ENCODE measurements around the gene SPEM3.

The SPEM3 gene

DNA sequence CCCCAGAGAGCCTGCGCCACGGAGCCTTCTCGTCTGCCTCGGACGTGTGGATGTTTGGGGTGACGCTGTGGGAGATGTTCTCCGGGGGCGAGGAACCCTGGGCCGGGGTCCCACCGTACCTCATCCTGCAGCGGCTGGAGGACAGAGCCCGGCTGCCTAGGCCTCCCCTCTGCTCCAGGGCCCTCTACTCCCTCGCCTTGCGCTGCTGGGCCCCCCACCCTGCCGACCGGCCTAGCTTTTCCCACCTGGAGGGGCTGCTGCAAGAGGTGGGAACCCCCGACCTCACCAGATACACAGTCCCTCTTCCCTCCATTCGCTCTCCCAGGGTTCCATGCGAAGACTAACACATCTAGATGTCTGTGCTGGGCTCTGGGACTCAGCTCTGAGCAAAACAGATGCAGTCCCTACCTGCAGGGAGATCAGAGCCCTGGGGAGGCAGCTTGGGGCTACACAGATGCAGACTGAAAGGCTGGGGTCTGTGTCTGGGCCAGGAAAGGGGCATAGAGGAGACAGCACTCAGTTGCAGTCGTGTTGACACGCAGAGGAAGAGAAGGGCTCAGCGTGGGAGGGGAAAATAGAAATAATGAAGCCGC is 44.1 kb upstream of the SPEM3 start:
- TF ChIP-seq, protein P1, sequence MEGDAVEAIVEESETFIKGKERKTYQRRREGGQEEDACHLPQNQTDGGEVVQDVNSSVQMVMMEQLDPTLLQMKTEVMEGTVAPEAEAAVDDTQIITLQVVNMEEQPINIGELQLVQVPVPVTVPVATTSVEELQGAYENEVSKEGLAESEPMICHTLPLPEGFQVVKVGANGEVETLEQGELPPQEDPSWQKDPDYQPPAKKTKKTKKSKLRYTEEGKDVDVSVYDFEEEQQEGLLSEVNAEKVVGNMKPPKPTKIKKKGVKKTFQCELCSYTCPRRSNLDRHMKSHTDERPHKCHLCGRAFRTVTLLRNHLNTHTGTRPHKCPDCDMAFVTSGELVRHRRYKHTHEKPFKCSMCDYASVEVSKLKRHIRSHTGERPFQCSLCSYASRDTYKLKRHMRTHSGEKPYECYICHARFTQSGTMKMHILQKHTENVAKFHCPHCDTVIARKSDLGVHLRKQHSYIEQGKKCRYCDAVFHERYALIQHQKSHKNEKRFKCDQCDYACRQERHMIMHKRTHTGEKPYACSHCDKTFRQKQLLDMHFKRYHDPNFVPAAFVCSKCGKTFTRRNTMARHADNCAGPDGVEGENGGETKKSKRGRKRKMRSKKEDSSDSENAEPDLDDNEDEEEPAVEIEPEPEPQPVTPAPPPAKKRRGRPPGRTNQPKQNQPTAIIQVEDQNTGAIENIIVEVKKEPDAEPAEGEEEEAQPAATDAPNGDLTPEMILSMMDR (conservative IDR thresholded peaks at IDR 0.05) = no peak
- no peak for TF ChIP-seq ZFX (IDR thresholded peaks at IDR 0.05)
- H3K27ac ChIP-seq = no peak overlapping the region

DNA sequence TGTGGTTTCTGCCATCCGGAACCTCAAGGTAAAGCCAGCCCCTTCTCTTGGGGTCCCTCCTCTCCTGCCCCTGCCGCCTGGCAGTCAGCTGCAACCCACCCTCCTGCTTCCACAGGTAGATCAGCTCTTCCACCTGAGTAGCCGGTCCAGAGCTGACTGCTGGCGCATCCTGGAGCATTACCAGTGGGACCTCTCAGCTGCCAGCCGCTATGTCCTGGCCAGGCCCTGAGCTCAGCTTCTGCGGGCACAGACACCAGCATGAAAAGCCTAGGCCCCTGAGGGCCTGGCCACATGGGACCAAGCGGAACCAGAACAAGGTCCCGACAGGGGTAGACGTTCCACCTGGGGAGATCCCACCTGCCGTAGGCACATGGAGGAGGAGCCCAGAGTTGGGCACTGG is 39.8 kb upstream of the SPEM3 start:
- H3K27ac ChIP-seq = no peak overlapping the region
- TF ChIP-seq, protein P1 (conservative IDR thresholded peaks at IDR 0.05) = no peak
- TF ChIP-seq ZFX (IDR thresholded peaks at IDR 0.05) = no peak

- H3K27ac ChIP-seq = no peak overlapping the region
- no peak for TF ChIP-seq ZFX (IDR thresholded peaks at IDR 0.05)
- TF ChIP-seq, protein P1 (conservative IDR thresholded peaks at IDR 0.05) = no peak
Observed at GRCh38 chr17:7389924-7390910, 38.4 kb upstream of the SPEM3 start.

DNA sequence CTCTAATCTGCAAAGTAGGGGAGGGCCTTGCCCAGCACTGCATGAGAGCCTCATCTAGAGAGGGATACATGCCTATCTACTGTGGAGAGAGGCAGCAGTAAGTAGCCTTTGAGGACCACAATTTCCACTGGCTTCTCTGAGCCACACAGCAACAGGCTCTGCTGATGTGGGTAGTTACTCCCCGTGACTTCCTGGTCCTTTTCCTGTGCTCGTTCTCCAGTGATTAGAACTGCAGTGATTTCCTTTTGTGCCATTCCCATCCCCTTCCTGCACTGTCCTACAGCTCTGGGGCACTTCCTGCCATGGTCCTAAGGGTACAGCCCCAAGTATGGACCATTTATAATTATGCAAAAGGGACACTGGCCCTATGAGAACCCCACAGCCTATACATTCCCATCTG is 37.4 kb upstream of the SPEM3 start:
- no peak overlapping the region for H3K27ac ChIP-seq
- TF ChIP-seq, protein P1 (conservative IDR thresholded peaks at IDR 0.05) = no peak
- TF ChIP-seq ZFX (IDR thresholded peaks at IDR 0.05) = no peak

DNA sequence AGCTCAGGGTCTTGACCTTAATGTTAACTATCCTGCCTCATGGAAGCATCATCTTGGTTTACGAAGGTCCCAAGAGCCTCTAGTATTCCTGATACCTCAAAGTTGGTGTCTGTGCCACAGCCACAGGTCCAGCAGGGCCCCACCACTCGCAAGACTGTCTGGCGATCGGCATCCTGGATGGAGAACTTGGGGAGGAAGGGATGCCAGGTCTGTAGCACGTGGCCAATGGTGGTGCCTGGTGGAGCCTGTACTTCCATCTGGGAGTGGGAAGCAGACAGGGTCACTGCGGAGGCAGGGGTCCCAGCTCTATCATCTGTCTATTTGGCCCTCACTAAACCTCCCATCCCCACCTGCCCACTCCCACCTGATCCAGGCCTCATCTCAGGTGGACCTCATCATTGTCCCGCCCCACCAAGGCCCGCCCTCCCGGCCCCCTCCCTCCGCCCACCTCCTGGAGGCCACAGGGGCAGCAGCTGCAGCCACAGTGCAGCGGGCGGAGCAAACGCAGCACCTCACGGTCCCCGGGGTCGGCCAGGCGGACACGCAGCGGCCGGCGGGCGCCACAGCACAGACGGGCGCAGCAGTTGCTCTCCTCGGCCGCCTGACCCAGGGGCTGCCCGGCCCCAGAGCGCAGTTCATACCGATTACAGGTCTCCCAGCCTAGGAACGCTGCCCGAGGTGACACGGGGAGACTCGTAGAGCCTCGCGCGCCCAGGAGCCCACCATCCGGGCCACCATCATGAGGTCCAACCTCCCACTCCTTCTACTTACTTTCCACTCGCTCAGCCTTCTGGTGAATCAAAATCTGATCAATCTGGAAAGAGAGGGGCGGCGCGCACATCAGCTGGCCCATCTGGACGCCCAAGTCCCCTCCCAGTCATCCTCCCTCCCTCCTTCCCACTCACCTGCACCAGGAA is 35.7 kb upstream of the SPEM3 start:
- no peak for TF ChIP-seq ZFX (IDR thresholded peaks at IDR 0.05)
- TF ChIP-seq, protein P1 (conservative IDR thresholded peaks at IDR 0.05) = no peak

DNA sequence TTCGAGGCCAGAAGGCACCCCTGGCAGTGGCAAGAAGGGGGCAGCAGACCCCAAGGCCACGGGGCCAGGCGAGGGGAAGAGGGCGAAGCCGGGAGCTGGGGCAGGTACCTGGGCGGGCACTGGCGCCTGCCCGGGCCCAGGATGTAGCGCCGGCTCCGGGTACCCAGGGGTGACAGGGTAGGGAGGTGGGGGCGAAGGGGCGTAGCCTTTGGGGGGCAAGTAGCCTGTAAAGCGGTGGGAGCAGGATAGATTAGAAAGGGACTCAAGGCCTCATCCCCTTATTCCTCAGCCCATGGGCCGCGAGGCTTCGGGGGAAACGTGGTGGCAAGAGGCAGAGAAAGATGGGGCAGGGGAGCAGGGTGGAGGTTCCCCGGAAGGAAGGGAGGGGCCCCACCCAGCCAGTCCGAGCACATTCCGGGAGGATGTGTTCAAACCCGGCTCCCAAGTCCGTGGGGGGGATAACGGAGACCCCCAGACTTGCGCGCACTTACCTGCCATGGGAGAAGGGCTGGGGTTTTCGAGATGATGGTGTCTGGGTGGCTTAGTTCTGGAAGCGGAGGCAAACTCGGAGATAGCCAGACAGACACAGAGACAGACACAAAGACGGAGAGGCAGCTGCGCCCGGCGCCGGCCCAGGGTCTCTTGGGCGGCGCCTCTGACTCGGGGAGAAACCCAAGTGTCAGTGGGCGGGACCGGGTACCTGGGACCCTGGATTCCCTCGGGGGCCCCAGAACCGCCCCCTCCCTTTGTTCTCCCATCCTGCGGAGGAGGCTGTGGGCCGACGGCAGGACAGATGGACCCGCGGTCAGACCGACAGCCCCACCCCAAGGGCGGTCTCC is 34.8 kb upstream of the SPEM3 start:
- H3K27ac ChIP-seq = peak overlapping the region; percentile 82
- TF ChIP-seq, protein P1 (conservative IDR thresholded peaks at IDR 0.05) = no peak
- TF ChIP-seq ZFX (IDR thresholded peaks at IDR 0.05) = no peak

More for the DNA sequence above, 35.7 kb upstream of the SPEM3 start:
- no peak overlapping the region for H3K27ac ChIP-seq

Data from C4-2B (cell line).